ENCODE measurements around the gene YIPF4. TPM values are rescaled to one million over a fixed set of nuclear protein-coding genes. Genes with fewer than 3 reads are reported as not detected.
"Not testable (repeated sequence)": the region's sequence is repeated elsewhere in the genome, so short reads cannot be mapped to it uniquely, and the experiment has no call there.

The YIPF4 gene
- total RNA-seq, 1 donor from 2014 or later, result 58.0 TPM

DNA sequence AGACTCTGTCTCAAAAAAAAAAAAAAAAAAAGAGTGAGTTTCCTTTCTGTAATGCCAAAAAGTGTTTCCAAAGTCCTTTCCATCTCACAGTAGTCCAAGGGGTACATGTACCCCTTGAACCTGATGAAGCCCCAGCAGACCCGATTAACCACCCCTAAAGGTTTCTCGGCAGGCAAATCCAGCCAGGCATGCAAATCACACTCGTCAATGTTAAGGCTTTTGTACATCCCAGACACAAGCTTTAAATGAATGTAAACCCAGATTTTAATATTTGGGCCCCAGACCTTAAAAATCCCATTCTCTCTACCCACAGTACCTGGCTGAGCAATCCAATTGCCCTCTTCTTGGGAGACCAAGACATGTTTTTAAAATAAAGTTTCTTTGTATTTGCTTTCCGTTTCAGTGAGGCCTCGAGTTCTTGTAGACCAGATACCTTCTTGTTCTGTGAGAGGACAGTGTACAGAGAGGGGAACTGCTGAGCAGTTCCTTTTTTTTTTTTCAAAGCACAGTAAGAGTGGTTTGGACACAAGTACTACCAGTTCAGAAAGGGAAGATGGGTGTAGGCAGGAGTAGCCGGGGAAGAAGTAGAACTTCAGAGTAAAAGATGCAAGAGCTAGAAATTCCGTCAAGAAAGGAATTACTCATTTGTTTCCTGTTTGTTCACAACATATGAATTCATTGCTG is 13.1 kb upstream of the YIPF4 start, which contains the start of gene NLRC4:
Gene NLRC4, minus strand, starts transcription at position 465 of the 684 bp plus-strand sequence. CDS start 8,111 bp downstream, outside the sequence.
- TF ChIP-seq, protein P1, sequence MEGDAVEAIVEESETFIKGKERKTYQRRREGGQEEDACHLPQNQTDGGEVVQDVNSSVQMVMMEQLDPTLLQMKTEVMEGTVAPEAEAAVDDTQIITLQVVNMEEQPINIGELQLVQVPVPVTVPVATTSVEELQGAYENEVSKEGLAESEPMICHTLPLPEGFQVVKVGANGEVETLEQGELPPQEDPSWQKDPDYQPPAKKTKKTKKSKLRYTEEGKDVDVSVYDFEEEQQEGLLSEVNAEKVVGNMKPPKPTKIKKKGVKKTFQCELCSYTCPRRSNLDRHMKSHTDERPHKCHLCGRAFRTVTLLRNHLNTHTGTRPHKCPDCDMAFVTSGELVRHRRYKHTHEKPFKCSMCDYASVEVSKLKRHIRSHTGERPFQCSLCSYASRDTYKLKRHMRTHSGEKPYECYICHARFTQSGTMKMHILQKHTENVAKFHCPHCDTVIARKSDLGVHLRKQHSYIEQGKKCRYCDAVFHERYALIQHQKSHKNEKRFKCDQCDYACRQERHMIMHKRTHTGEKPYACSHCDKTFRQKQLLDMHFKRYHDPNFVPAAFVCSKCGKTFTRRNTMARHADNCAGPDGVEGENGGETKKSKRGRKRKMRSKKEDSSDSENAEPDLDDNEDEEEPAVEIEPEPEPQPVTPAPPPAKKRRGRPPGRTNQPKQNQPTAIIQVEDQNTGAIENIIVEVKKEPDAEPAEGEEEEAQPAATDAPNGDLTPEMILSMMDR (IDR thresholded peaks at IDR 0.05; ENCODE audit: unreplicated experiment), result no peak
- no peak for DNase-seq (ENCODE audit: low spot score)
- Mint-ChIP-seq H3K36me3 (ENCODE audit: low read depth, unreplicated experiment) (no peaks in the 10 kb centered on the region), H3K4me3 (ENCODE audit: unreplicated experiment) (no peak within 1 kb of the TSS), H3K4me1 (ENCODE audit: unreplicated experiment) (no peaks in the 10 kb centered on the region), H3K9me3 (ENCODE audit: unreplicated experiment) (no peaks in the 10 kb centered on the region), H3K27me3 (ENCODE audit: unreplicated experiment) (peaks cover 6% of the 10 kb centered on the region), H3K27ac (ENCODE audit: unreplicated experiment) (no peak within 1 kb of the TSS)

DNA sequence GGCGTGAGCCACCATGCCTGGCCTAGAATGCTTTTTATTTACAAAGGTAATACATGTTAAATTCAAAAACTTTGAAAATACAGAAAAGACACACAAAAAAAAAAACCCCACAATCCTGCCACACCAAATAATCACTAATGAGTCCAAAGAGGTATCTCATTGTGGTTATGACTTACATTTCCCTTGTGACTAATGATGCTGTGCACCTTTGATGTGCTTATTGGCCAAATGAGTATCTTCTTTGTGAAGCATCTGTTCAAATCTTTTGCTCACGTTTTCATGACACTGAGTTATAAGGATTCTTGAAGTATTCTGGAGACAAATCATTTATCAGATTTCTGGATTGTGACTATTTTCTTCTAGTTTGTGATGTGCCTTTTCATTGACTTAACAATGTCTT is 6.6 kb upstream of the YIPF4 start:
- H3K4me3 Mint-ChIP-seq (ENCODE audit: unreplicated experiment), result no peak overlapping the region
- H3K36me3 Mint-ChIP-seq (ENCODE audit: low read depth, unreplicated experiment), result no peaks in the 10 kb centered on the region
- TF ChIP-seq, protein P1 (IDR thresholded peaks at IDR 0.05; ENCODE audit: unreplicated experiment), result no peak
- no peaks in the 10 kb centered on the region for H3K27me3 Mint-ChIP-seq (ENCODE audit: unreplicated experiment)
- DNase-seq (ENCODE audit: low spot score), result no peak
- no peak overlapping the region for H3K27ac Mint-ChIP-seq (ENCODE audit: unreplicated experiment)
- no peaks in the 10 kb centered on the region for H3K4me1 Mint-ChIP-seq (ENCODE audit: unreplicated experiment)
- no peaks in the 10 kb centered on the region for H3K9me3 Mint-ChIP-seq (ENCODE audit: unreplicated experiment)

DNA sequence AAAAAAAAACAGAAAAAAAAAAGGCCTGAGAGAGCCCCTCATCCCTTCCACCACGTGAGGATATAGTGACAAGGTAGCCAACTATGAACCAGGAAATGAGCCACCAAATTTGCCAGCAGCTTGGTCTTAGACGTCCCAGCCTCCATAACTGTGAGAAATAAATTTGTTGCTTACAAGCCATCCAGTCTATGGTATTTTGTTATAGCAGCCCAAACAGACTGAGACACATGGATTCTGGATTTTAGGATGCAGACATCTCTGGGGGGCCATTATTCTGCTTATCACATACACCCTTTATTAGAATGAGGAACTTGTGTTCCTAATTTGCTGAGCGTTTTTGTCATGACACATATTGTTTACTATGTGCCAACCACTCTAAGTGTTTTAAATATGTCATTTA is 5.4 kb upstream of the YIPF4 start:
- Mint-ChIP-seq H3K9me3 (ENCODE audit: unreplicated experiment) (no peaks in the 10 kb centered on the region), H3K27ac (ENCODE audit: unreplicated experiment) (no peak overlapping the region), H3K4me1 (ENCODE audit: unreplicated experiment) (peaks cover under 1% of the 10 kb centered on the region), H3K36me3 (ENCODE audit: low read depth, unreplicated experiment) (no peaks in the 10 kb centered on the region), H3K27me3 (ENCODE audit: unreplicated experiment) (no peaks in the 10 kb centered on the region), H3K4me3 (ENCODE audit: unreplicated experiment) (no peak overlapping the region)
- TF ChIP-seq, protein P1 (IDR thresholded peaks at IDR 0.05; ENCODE audit: unreplicated experiment), result no peak
- DNase-seq (ENCODE audit: low spot score), result no peak

DNA sequence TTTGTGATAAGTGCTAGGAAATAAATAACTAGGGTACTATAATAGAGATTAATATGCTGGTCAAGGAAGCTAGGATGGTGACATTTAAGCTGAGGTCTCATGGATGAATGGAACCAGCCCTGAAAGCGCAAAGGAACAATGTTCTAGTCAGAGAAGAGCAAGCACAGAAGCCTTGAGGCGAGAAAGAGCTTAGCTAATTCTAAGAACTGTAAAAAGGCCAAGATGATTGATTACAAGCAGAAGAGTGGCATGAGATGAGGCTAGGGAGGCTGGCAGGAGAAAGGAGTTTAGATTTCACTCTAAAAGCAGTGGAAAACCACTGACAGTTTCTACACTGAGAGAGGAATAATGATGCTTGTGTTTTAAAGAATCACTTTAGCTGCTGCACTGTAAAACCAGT is 3.4 kb upstream of the YIPF4 start:
- no peaks in the 10 kb centered on the region for H3K9me3 Mint-ChIP-seq (ENCODE audit: unreplicated experiment)
- H3K4me3 Mint-ChIP-seq (ENCODE audit: unreplicated experiment), result no peak overlapping the region
- TF ChIP-seq, protein P1 (IDR thresholded peaks at IDR 0.05; ENCODE audit: unreplicated experiment), result no peak
- peaks cover 12% of the 10 kb centered on the region for H3K4me1 Mint-ChIP-seq (ENCODE audit: unreplicated experiment)
- no peak for DNase-seq (ENCODE audit: low spot score)
- H3K27me3 Mint-ChIP-seq (ENCODE audit: unreplicated experiment), result peaks cover 4% of the 10 kb centered on the region
- H3K27ac Mint-ChIP-seq (ENCODE audit: unreplicated experiment), result peak overlapping the region; percentile 10
- peaks cover 7% of the 10 kb centered on the region for H3K36me3 Mint-ChIP-seq (ENCODE audit: low read depth, unreplicated experiment)

DNA sequence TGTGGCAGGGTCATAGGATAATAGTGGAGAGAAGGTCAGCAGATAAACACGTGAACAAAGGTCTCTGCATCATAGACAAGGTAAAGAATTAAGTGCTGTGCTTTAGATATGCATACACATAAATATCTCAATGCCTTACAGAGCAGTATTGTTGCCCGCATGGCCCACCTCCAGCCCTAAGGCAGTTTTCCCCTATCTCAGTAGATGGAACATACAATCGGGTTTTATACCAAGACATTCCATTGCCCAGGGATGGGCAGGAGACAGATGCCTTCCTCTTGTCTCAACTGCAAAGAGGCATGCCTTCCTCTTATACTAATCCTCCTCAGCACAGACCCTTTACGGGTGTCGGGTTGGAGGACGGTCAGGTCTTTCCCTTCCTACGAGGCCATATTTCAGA is 1.9 kb upstream of the YIPF4 start:
- H3K4me3 Mint-ChIP-seq (ENCODE audit: unreplicated experiment); H3K27me3 Mint-ChIP-seq (ENCODE audit: unreplicated experiment); H3K36me3 Mint-ChIP-seq (ENCODE audit: low read depth, unreplicated experiment); DNase-seq (ENCODE audit: low spot score); H3K27ac Mint-ChIP-seq (ENCODE audit: unreplicated experiment); H3K9me3 Mint-ChIP-seq (ENCODE audit: unreplicated experiment): not testable (repeated sequence)
- peaks cover 12% of the 10 kb centered on the region for H3K4me1 Mint-ChIP-seq (ENCODE audit: unreplicated experiment)

All from endothelial cell (in vitro differentiated cells).